RKO (cell line): ENCODE results near the gene CAPZB.

Experiments used
- DNase-seq: peaks from one replicate; pipeline ENCODE4 v3.0.0-alpha.2; 2016; ENCODE audit warnings: low spot score

The CAPZB gene

GRCh38 chr1:19367584-19368041, 117.7 kb downstream of the CAPZB start:
- no peak for DNase-seq

- DNase-seq, result no peak
Observed at GRCh38 chr1:19366599-19367536, 118.5 kb downstream of the CAPZB start.

- no peak for DNase-seq
Observed at GRCh38 chr1:19365721-19366120, 119.6 kb downstream of the CAPZB start.

GRCh38 chr1:19363536-19364152, 121.7 kb downstream of the CAPZB start:
- no peak for DNase-seq

GRCh38 chr1:19361611-19362147, 123.7 kb downstream of the CAPZB start:
- DNase-seq, result no peak

GRCh38 chr1:19360843-19361610, 124.3 kb downstream of the CAPZB start:
- no peak for DNase-seq

GRCh38 chr1:19360432-19360831, 124.9 kb downstream of the CAPZB start:
- DNase-seq, result no peak

- no peak for DNase-seq
Observed at GRCh38 chr1:19360016-19360415, 125.3 kb downstream of the CAPZB start.

- no peak for DNase-seq
Observed at GRCh38 chr1:19359357-19359756, 126.0 kb downstream of the CAPZB start.

GRCh38 chr1:19358710-19359109, 126.6 kb downstream of the CAPZB start:
- DNase-seq, result no peak

- no peak for DNase-seq
Observed at GRCh38 chr1:19357299-19357986, 127.9 kb downstream of the CAPZB start.

- no peak for DNase-seq
Observed at GRCh38 chr1:19356266-19356665, 129.1 kb downstream of the CAPZB start.

GRCh38 chr1:19354531-19354981, 130.8 kb downstream of the CAPZB start:
- DNase-seq, result no peak

GRCh38 chr1:19353596-19353995, 131.7 kb downstream of the CAPZB start:
- no peak for DNase-seq

- no peak for DNase-seq
Observed at GRCh38 chr1:19352839-19353238, 132.5 kb downstream of the CAPZB start.

- DNase-seq, result no peak
Observed at GRCh38 chr1:19351873-19352272, 133.5 kb downstream of the CAPZB start.

- DNase-seq, result no peak
Observed at GRCh38 chr1:19350566-19350965, 134.8 kb downstream of the CAPZB start.

- DNase-seq, result no peak
Observed at GRCh38 chr1:19349999-19350398, 135.3 kb downstream of the CAPZB start.

GRCh38 chr1:19348441-19349198, 136.7 kb downstream of the CAPZB start:
- DNase-seq, result no peak

- DNase-seq, result no peak
Observed at GRCh38 chr1:19347533-19348172, 137.7 kb downstream of the CAPZB start.
